Spinal cord (tissue), 10 donors: ENCODE data around the gene HDAC8. TPM values are rescaled to one million over a fixed set of nuclear protein-coding genes. Genes with fewer than 3 reads are reported as not detected.
"Not testable (repeated sequence)": the region's sequence is repeated elsewhere in the genome, so short reads cannot be mapped to it uniquely, and the experiment has no call there.

Experiments used
- DNase-seq, 6 donors: peaks; one replicate each; pipeline versions ENCODE4 v3.0.0 to v3.0.0-alpha.2; 2013 to 2015; ENCODE audit warnings: low spot score in 6 of 6, low read depth in 4 of 6
- H3K27ac ChIP-seq: one replicate; pipeline ENCODE4 v1.5.1; 2013; ENCODE audit warnings: low read depth, low read length, control low read depth
- H3K27me3 ChIP-seq: one replicate; pipeline ENCODE4 v1.6.1; 2013; ENCODE audit warnings: low read length; ENCODE audit not compliant: control insufficient read depth, insufficient read depth
- H3K36me3 ChIP-seq: one replicate; pipeline ENCODE4 v1.6.1; 2013; ENCODE audit warnings: low read length; ENCODE audit not compliant: control insufficient read depth, insufficient read depth
- H3K4me1 ChIP-seq: one replicate; pipeline ENCODE4 v1.6.1; 2013; ENCODE audit warnings: low read length; ENCODE audit not compliant: control insufficient read depth, insufficient read depth
- H3K4me3 ChIP-seq: one replicate; pipeline ENCODE4 v1.5.1; 2013; ENCODE audit warnings: low read depth, low read length, control low read depth
- H3K9me3 ChIP-seq: one replicate; pipeline ENCODE4 v1.6.1; 2013; ENCODE audit warnings: low read length; ENCODE audit not compliant: control insufficient read depth, insufficient read depth
- WGBS: methylation state at CpG from one replicate; pipeline ENCODE4 v1.1.5; 2013; ENCODE audit warnings: missing lambda C conversion rate; ENCODE audit not compliant: insufficient coverage; 5-methylcytosine and 5-hydroxymethylcytosine counted together
- polyA plus RNA-seq, 2 donors: library from polyadenylated mRNA; unstranded; fragments of 120-200 nt; gene quantifications; one replicate each; pipeline ENCODE4 v1.2.1, GENCODE V29; 2013; ENCODE audit not compliant: insufficient read length in 2 of 2
- total RNA-seq, 2 donors: library from RNA; depleted of rRNA in 1 of 2; stranded (reverse); fragments of 120-200 nt in 1 of 2; fragments of >200 nt in 1 of 2; gene quantifications; one replicate each; pipeline versions ENCODE4 v1.2.3 to v1.2.4, GENCODE V29; 2013 to 2014
- donor health status: healthy.

HDAC8 gene
- total and polyA plus RNA-seq, 4 donors: 30.6 to 37.0 (median 34.9) TPM

GRCh38 chrX:72468607-72469006 lies 104.0 kb downstream of the HDAC8 start:
- no peaks in the 10 kb centered on the region for H3K9me3 ChIP-seq
- H3K36me3 ChIP-seq: no peaks in the 10 kb centered on the region
- WGBS: 71% methylated on average over 1 of the region's 2 CpGs
- H3K4me1 ChIP-seq: no peaks in the 10 kb centered on the region
- H3K27me3 ChIP-seq: peaks cover 2% of the 10 kb centered on the region
- DNase-seq: no peak
- no peak overlapping the region for H3K4me3 ChIP-seq
- no peak overlapping the region for H3K27ac ChIP-seq

- H3K27ac ChIP-seq: no peak overlapping the region
- peaks cover 2% of the 10 kb centered on the region for H3K27me3 ChIP-seq
- 83% methylated on average over 2 of the region's 4 CpGs for WGBS
- H3K4me1 ChIP-seq: no peaks in the 10 kb centered on the region
- H3K4me3 ChIP-seq: no peak overlapping the region
- no peaks in the 10 kb centered on the region for H3K9me3 ChIP-seq
- no peaks in the 10 kb centered on the region for H3K36me3 ChIP-seq
- DNase-seq: no peak
These were observed 105.5 kb downstream of the HDAC8 start for GRCh38 chrX:72467135-72467534.

GRCh38 chrX:72466493-72466892 lies 106.2 kb downstream of the HDAC8 start:
- no peak for DNase-seq
- Histone ChIP-seq H3K36me3 (no peaks in the 10 kb centered on the region), H3K27ac (no peak overlapping the region), H3K9me3 (no peaks in the 10 kb centered on the region), H3K27me3 (peaks cover 2% of the 10 kb centered on the region), H3K4me1 (no peaks in the 10 kb centered on the region), H3K4me3 (no peak overlapping the region)
- 67% methylated on average over 1 of the region's 3 CpGs for WGBS

- no peak for DNase-seq
- Histone ChIP-seq H3K27me3 (peaks cover 2% of the 10 kb centered on the region), H3K27ac (no peak overlapping the region), H3K9me3 (no peaks in the 10 kb centered on the region), H3K36me3 (no peaks in the 10 kb centered on the region), H3K4me1 (no peaks in the 10 kb centered on the region), H3K4me3 (no peak overlapping the region)
- WGBS: no CpG with 5 or more reads among the region's 2 CpGs
These were observed 106.8 kb downstream of the HDAC8 start for GRCh38 chrX:72465889-72466288.

- peak in 1 of 6 donors; percentile 3 for DNase-seq
- Histone ChIP-seq H3K9me3 (no peaks in the 10 kb centered on the region), H3K36me3 (no peaks in the 10 kb centered on the region), H3K4me1 (no peaks in the 10 kb centered on the region), H3K27me3 (peaks cover 2% of the 10 kb centered on the region), H3K27ac (no peak overlapping the region), H3K4me3 (no peak overlapping the region)
- WGBS: 53% methylated on average over 3 of the region's 5 CpGs
These were observed 110.9 kb downstream of the HDAC8 start for GRCh38 chrX:72461766-72462165.

GRCh38 chrX:72461288-72461687 lies 111.4 kb downstream of the HDAC8 start:
- peaks cover 2% of the 10 kb centered on the region for H3K27me3 ChIP-seq
- no peaks in the 10 kb centered on the region for H3K9me3 ChIP-seq
- WGBS: 80% methylated on average over 1 of the region's 2 CpGs

GRCh38 chrX:72460715-72461114 lies 111.9 kb downstream of the HDAC8 start:
- Histone ChIP-seq H3K36me3 (no peaks in the 10 kb centered on the region), H3K4me1 (no peaks in the 10 kb centered on the region), H3K9me3 (no peaks in the 10 kb centered on the region), H3K4me3 (no peak overlapping the region), H3K27ac (no peak overlapping the region), H3K27me3 (peaks cover 2% of the 10 kb centered on the region)
- no peak for DNase-seq
- WGBS: no CpG with 5 or more reads among the region's 1 CpG

More at GRCh38 chrX:72461288-72461687, 111.4 kb downstream of the HDAC8 start:
- Histone ChIP-seq H3K4me1 (no peaks in the 10 kb centered on the region), H3K4me3 (no peak overlapping the region), H3K27ac (no peak overlapping the region), H3K36me3 (no peaks in the 10 kb centered on the region)
- DNase-seq: peak in 1 of 6 donors; percentile 5

- H3K27ac ChIP-seq, H3K36me3 ChIP-seq, H3K4me3 ChIP-seq, DNase-seq, H3K27me3 ChIP-seq, H3K9me3 ChIP-seq, H3K4me1 ChIP-seq: not testable (repeated sequence)
- WGBS: no CpG with 5 or more reads among the region's 1 CpG
These were observed 123.6 kb downstream of the HDAC8 start for GRCh38 chrX:72449034-72449433.

- H3K9me3 ChIP-seq, H3K36me3 ChIP-seq, H3K27ac ChIP-seq, H3K27me3 ChIP-seq, H3K4me1 ChIP-seq, DNase-seq, H3K4me3 ChIP-seq: not testable (repeated sequence)
- WGBS: 94% methylated on average over 9 of the region's 16 CpGs
These were observed 131.9 kb downstream of the HDAC8 start for GRCh38 chrX:72440764-72441163.

- no peak for DNase-seq
- Histone ChIP-seq H3K27me3 (no peaks in the 10 kb centered on the region), H3K9me3 (peaks cover 6% of the 10 kb centered on the region), H3K36me3 (peaks cover 5% of the 10 kb centered on the region), H3K27ac (no peak overlapping the region), H3K4me3 (no peak overlapping the region), H3K4me1 (no peaks in the 10 kb centered on the region)
These were observed 136.6 kb downstream of the HDAC8 start for GRCh38 chrX:72436010-72436409.
